ENCODE measurements around the gene LRIG1.

Gene LRIG1

DNA sequence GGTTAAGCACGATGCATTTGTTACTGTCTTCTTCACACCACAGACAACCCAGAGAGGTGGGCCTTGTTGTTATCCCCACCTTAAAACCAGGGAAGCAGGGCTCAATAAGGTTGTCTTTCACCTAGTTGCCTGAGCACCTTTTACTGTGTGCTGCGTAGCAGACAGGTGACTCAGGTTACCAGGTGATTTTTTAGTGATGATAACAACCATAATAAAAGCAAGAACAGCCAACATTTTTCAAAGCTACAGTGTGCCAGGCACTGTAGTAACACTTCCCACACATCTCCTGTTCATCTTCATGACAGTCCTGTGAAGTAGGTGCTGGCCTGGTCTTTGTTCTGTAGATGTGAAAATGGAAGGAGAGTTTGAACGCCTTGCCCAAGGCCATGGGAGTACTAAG is 147.8 kb downstream of the LRIG1 start:
- Histone ChIP-seq H3K36me3 (ENCODE audit: control insufficient read depth in 4 of 4, insufficient read depth in 4 of 4, low read length in 3 of 4) (no peaks in the 10 kb centered on the region), H3K9me3 (ENCODE audit: control extremely low read depth in 1 of 5, control insufficient read depth in 4 of 5, insufficient read depth in 2 of 5, low read depth in 1 of 5, low read length in 4 of 5) (no peaks in the 10 kb centered on the region), H3K27ac (ENCODE audit: insufficient read depth in 1 of 2, low read depth in 1 of 2, low read length in 2 of 2, poor library complexity in 1 of 2, severe bottlenecking in 2 of 2) (no peak overlapping the region), H3K4me3 (ENCODE audit: control insufficient read depth in 1 of 7, extremely low read depth in 1 of 7, insufficient read depth in 4 of 7, low read depth in 2 of 7, low read length in 6 of 7) (no peak overlapping the region), H3K27me3 (replicated peaks in 2 of 5; ENCODE audit: control insufficient read depth in 4 of 5, insufficient read depth in 5 of 5, low read length in 4 of 5) (no peaks in the 10 kb centered on the region), H3K4me1 (ENCODE audit: control extremely low read depth in 1 of 4, control insufficient read depth in 4 of 4, insufficient read depth in 4 of 4, low read length in 3 of 4) (no peaks in the 10 kb centered on the region)
- DNase-seq = no peak
- CTCF ChIA-PET = interaction anchor here (0.6 to 2.1 kb wide), 2 partner anchors 19 to 121 kb away, joined by 4 to 6 read pairs; no protein-coding TSS in a partner anchor
- POLR2A ChIA-PET = no interaction called here
- WGBS (ENCODE audit: insufficient coverage) = 91% methylated on average over 2 of the region's 3 CpGs

DNA sequence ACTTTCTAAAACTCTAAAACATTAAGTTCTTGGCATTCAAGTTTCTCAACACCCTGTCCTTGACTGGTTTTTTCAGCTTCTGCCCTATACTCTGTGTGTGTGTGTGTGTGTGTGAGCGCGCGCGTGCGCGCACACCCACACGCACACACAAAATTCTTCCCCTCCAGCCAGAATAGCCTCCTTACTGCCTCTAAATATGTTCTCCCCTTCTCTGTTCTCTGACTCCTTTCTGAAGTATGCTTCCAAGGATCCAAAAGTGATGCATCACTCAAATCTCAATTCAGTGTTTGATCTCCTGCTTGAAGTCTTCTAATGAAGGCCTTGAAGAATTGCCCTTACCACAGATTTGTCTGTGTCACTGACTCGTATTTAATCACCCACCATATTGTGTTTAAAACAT is 150.2 kb downstream of the LRIG1 start:
- Histone ChIP-seq H3K27ac (ENCODE audit: insufficient read depth in 1 of 2, low read depth in 1 of 2, low read length in 2 of 2, poor library complexity in 1 of 2, severe bottlenecking in 2 of 2) (no peak overlapping the region), H3K36me3 (ENCODE audit: control insufficient read depth in 4 of 4, insufficient read depth in 4 of 4, low read length in 3 of 4) (peaks cover 0 to 11% (median 0%) of the 10 kb centered on the region in 4 experiments), H3K9me3 (ENCODE audit: control extremely low read depth in 1 of 5, control insufficient read depth in 4 of 5, insufficient read depth in 2 of 5, low read depth in 1 of 5, low read length in 4 of 5) (peaks cover 0 to 6% (median 0%) of the 10 kb centered on the region in 5 experiments), H3K4me1 (ENCODE audit: control extremely low read depth in 1 of 4, control insufficient read depth in 4 of 4, insufficient read depth in 4 of 4, low read length in 3 of 4) (no peaks in the 10 kb centered on the region), H3K4me3 (ENCODE audit: control insufficient read depth in 1 of 7, extremely low read depth in 1 of 7, insufficient read depth in 4 of 7, low read depth in 2 of 7, low read length in 6 of 7) (no peak overlapping the region), H3K27me3 (replicated peaks in 2 of 5; ENCODE audit: control insufficient read depth in 4 of 5, insufficient read depth in 5 of 5, low read length in 4 of 5) (no peaks in the 10 kb centered on the region)
- ChIA-PET POLR2A (no interaction called here), CTCF (no interaction called here)
- WGBS (ENCODE audit: insufficient coverage) = no CpG with 5 or more reads among the region's 8 CpGs
- no peak for DNase-seq

DNA sequence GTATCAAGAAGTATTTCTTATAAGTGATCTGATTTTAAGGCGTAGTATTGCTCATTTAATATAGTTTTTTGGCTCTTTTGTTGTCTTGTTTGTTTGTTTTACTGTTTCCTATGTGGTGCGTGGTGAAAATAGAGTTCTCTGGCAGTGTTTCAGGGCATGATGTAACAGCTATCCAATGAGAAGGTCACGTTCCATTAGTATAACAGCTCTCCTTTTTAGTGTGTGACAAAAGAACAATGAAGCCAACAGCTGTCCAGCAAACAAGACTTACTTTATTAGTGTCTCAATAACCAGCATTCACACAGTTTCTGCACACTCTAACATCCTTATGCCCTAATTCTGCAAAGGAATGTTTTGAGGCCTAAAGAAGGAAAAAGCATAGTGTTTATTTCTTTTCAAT is 152.1 kb downstream of the LRIG1 start:
- ChIA-PET POLR2A (interaction anchor here (0.5 kb wide), 1 partner anchor 136 kb away, joined by 5 read pairs; no protein-coding TSS in a partner anchor), CTCF (no interaction called here)
- Histone ChIP-seq H3K36me3 (ENCODE audit: control insufficient read depth in 4 of 4, insufficient read depth in 4 of 4, low read length in 3 of 4) (peaks cover 0 to 11% (median 0%) of the 10 kb centered on the region in 4 experiments), H3K27me3 (replicated peaks in 2 of 5; ENCODE audit: control insufficient read depth in 4 of 5, insufficient read depth in 5 of 5, low read length in 4 of 5) (no peaks in the 10 kb centered on the region), H3K27ac (ENCODE audit: insufficient read depth in 1 of 2, low read depth in 1 of 2, low read length in 2 of 2, poor library complexity in 1 of 2, severe bottlenecking in 2 of 2) (no peak overlapping the region), H3K9me3 (ENCODE audit: control extremely low read depth in 1 of 5, control insufficient read depth in 4 of 5, insufficient read depth in 2 of 5, low read depth in 1 of 5, low read length in 4 of 5) (peaks cover 0 to 6% (median 0%) of the 10 kb centered on the region in 5 experiments), H3K4me3 (ENCODE audit: control insufficient read depth in 1 of 7, extremely low read depth in 1 of 7, insufficient read depth in 4 of 7, low read depth in 2 of 7, low read length in 6 of 7) (no peak overlapping the region), H3K4me1 (ENCODE audit: control extremely low read depth in 1 of 4, control insufficient read depth in 4 of 4, insufficient read depth in 4 of 4, low read length in 3 of 4) (no peaks in the 10 kb centered on the region)
- DNase-seq = no peak
- 100% methylated on average over 1 of the region's 3 CpGs for WGBS (ENCODE audit: insufficient coverage)

DNA sequence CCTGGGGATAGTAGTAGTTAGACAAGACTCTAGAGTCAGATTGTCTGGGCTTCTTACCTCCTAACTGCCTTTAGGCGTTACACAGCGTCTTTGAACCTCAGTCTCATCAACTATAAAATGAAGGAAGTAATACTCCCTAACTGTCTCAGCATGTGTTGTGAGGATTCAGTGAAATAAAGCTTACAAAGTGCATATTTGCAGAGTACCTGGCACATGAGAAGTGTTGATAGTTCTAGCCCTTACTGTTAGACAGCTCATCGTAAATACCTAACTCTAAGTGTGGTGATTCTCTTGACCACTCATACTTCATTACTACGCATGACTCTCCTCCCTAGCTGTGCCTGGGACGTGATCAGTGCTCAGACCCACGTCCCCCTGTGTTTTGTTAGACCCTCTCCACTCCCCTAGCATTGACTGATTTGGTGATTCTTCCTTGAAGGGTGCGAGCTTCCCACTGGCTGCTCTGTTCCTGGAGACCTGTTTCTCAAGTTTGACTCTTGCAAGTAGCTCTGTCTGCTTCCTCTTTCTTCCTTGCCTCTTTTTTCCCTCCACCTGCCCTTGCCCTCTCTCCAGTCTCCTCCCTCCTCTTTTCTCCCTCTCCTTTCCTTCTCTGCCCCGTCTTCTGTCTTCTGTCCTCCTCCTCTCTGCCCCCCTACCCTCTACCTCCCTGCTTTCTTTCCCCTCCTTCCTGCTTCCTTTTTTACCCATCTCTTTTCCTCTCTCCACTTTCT is 155.8 kb downstream of the LRIG1 start:
- Histone ChIP-seq H3K27ac (ENCODE audit: insufficient read depth in 1 of 2, low read depth in 1 of 2, low read length in 2 of 2, poor library complexity in 1 of 2, severe bottlenecking in 2 of 2) (no peak overlapping the region), H3K27me3 (replicated peaks in 2 of 5; ENCODE audit: control insufficient read depth in 4 of 5, insufficient read depth in 5 of 5, low read length in 4 of 5) (no peaks in the 10 kb centered on the region), H3K36me3 (ENCODE audit: control insufficient read depth in 4 of 4, insufficient read depth in 4 of 4, low read length in 3 of 4) (peaks cover 0 to 11% (median 0%) of the 10 kb centered on the region in 4 experiments), H3K4me1 (ENCODE audit: control extremely low read depth in 1 of 4, control insufficient read depth in 4 of 4, insufficient read depth in 4 of 4, low read length in 3 of 4) (no peaks in the 10 kb centered on the region), H3K4me3 (ENCODE audit: control insufficient read depth in 1 of 7, extremely low read depth in 1 of 7, insufficient read depth in 4 of 7, low read depth in 2 of 7, low read length in 6 of 7) (no peak overlapping the region), H3K9me3 (ENCODE audit: control extremely low read depth in 1 of 5, control insufficient read depth in 4 of 5, insufficient read depth in 2 of 5, low read depth in 1 of 5, low read length in 4 of 5) (peaks cover 0 to 10% (median 0%) of the 10 kb centered on the region in 5 experiments)
- ChIA-PET POLR2A (no interaction called here), CTCF (interaction anchor here (2.1 kb wide), 1 partner anchor 9 kb away, joined by 5 read pairs; no protein-coding TSS in a partner anchor)
- DNase-seq = no peak
- WGBS (ENCODE audit: insufficient coverage) = 96% methylated on average over 8 of the region's 8 CpGs

DNA sequence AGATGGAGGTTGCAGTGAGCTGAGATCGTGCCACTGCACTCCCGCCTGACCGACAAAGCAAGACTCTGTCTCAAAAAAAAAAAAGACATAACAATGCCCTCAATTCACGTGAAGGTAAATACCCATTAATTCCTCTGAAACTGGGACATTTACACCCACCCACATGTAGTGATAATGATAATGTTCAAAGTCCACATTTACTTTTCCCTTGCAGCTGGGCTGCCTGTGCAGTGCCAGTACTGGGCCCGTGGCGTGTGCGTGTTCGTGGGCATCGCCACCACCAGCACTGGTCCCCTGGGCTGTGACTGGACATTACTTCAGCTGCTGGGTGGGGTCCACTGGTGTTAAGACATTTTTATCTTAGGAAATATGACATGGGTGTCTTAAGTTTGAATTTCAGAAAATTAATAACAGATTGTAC is 156.4 kb downstream of the LRIG1 start:
- no peak overlapping the region for H3K27ac ChIP-seq (ENCODE audit: insufficient read depth in 1 of 2, low read depth in 1 of 2, low read length in 2 of 2, poor library complexity in 1 of 2, severe bottlenecking in 2 of 2)
- H3K27me3 ChIP-seq (replicated peaks in 2 of 5; ENCODE audit: control insufficient read depth in 4 of 5, insufficient read depth in 5 of 5, low read length in 4 of 5) = no peaks in the 10 kb centered on the region
- no peak for DNase-seq
- POLR2A ChIA-PET = no interaction called here
- CTCF ChIA-PET = interaction anchor here (2.1 kb wide), 1 partner anchor 10 kb away, joined by 5 read pairs; no protein-coding TSS in a partner anchor
- H3K4me1 ChIP-seq (ENCODE audit: control extremely low read depth in 1 of 4, control insufficient read depth in 4 of 4, insufficient read depth in 4 of 4, low read length in 3 of 4) = no peaks in the 10 kb centered on the region
- H3K36me3 ChIP-seq (ENCODE audit: control insufficient read depth in 4 of 4, insufficient read depth in 4 of 4, low read length in 3 of 4) = peaks cover 0 to 11% (median 0%) of the 10 kb centered on the region in 4 experiments
- 100% methylated on average over 3 of the region's 9 CpGs for WGBS (ENCODE audit: insufficient coverage)
- H3K9me3 ChIP-seq (ENCODE audit: control extremely low read depth in 1 of 5, control insufficient read depth in 4 of 5, insufficient read depth in 2 of 5, low read depth in 1 of 5, low read length in 4 of 5) = peaks cover 0 to 10% (median 0%) of the 10 kb centered on the region in 5 experiments
- no peak overlapping the region for H3K4me3 ChIP-seq (ENCODE audit: control insufficient read depth in 1 of 7, extremely low read depth in 1 of 7, insufficient read depth in 4 of 7, low read depth in 2 of 7, low read length in 6 of 7)

DNA sequence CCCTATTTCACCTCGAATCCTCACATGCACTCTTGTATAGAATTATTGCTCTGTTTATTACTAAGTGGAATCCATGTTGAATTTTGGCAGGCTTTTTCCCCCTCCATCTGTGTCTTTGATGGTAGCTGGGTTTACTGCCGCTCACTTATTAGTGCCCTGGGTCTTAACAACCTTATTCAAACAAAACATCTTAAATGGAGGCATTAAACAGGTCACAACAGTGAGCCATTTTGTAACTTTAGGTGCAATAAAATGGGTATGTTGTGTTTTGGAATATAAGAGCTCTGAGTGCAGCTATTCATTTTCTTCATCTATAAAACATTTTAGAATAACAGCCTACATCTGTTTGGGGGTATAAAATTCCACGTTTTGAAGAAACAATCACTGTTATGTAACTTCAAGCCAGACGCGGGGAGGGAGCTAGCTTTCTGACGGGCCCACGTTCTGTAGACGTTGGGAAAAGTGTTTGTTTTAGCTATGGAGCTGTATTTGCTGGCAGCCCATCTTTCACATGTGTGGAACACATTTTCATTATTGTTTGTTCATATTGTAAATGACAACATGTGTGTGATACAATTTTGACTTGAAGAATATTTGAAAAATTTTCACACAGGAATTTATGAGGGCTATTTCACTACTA is 158.0 kb downstream of the LRIG1 start:
- CTCF ChIA-PET = interaction anchor here (1.0 to 2.1 kb wide), 3 partner anchors 12 to 65 kb away, joined by 3 to 5 read pairs (median 3); no protein-coding TSS in a partner anchor
- POLR2A ChIA-PET = no interaction called here
- WGBS (ENCODE audit: insufficient coverage) = 98% methylated on average over 5 of the region's 8 CpGs

DNA sequence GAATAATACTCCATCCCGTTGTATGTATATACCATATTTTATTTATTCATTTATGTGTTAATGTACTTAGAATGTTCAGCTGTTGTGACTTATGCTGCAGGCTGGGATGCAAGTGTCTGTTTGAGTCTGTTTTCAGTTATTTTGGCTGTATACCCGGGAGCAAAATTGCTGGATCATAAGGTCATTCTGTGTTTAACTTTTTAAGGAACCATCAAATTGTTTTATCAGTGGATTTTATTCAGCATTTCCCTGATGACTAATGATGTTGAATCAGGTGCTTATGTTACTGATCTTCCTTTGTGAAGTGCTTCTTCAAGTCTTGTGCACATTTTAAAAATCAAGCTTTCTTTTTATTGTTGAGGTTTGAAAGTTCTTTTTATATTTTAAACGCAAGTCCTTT is 161.9 kb downstream of the LRIG1 start:
- H3K4me1 ChIP-seq (ENCODE audit: control extremely low read depth in 1 of 4, control insufficient read depth in 4 of 4, insufficient read depth in 4 of 4, low read length in 3 of 4) = peaks cover 0 to 9% (median 3%) of the 10 kb centered on the region in 4 experiments
- DNase-seq = no peak
- 100% methylated on average over 1 of the region's 3 CpGs for WGBS (ENCODE audit: insufficient coverage)
- H3K4me3 ChIP-seq (ENCODE audit: control insufficient read depth in 1 of 7, extremely low read depth in 1 of 7, insufficient read depth in 4 of 7, low read depth in 2 of 7, low read length in 6 of 7) = no peak overlapping the region
- H3K27me3 ChIP-seq (replicated peaks in 2 of 5; ENCODE audit: control insufficient read depth in 4 of 5, insufficient read depth in 5 of 5, low read length in 4 of 5) = no peaks in the 10 kb centered on the region
- POLR2A ChIA-PET = no interaction called here
- no peaks in the 10 kb centered on the region for H3K36me3 ChIP-seq (ENCODE audit: control insufficient read depth in 4 of 4, insufficient read depth in 4 of 4, low read length in 3 of 4)
- H3K9me3 ChIP-seq (ENCODE audit: control extremely low read depth in 1 of 5, control insufficient read depth in 4 of 5, insufficient read depth in 2 of 5, low read depth in 1 of 5, low read length in 4 of 5) = peaks cover 0 to 5% (median 0%) of the 10 kb centered on the region in 5 experiments
- CTCF ChIA-PET = no interaction called here
- H3K27ac ChIP-seq (ENCODE audit: insufficient read depth in 1 of 2, low read depth in 1 of 2, low read length in 2 of 2, poor library complexity in 1 of 2, severe bottlenecking in 2 of 2) = no peak overlapping the region

More for the DNA sequence above, 158.0 kb downstream of the LRIG1 start:
- no peak overlapping the region for H3K27ac ChIP-seq (ENCODE audit: insufficient read depth in 1 of 2, low read depth in 1 of 2, low read length in 2 of 2, poor library complexity in 1 of 2, severe bottlenecking in 2 of 2)
- no peak for DNase-seq
- H3K4me1 ChIP-seq (ENCODE audit: control extremely low read depth in 1 of 4, control insufficient read depth in 4 of 4, insufficient read depth in 4 of 4, low read length in 3 of 4) = no peaks in the 10 kb centered on the region
- peaks cover 0 to 11% (median 0%) of the 10 kb centered on the region in 4 experiments for H3K36me3 ChIP-seq (ENCODE audit: control insufficient read depth in 4 of 4, insufficient read depth in 4 of 4, low read length in 3 of 4)
- no peaks in the 10 kb centered on the region for H3K27me3 ChIP-seq (replicated peaks in 2 of 5; ENCODE audit: control insufficient read depth in 4 of 5, insufficient read depth in 5 of 5, low read length in 4 of 5)
- H3K4me3 ChIP-seq (ENCODE audit: control insufficient read depth in 1 of 7, extremely low read depth in 1 of 7, insufficient read depth in 4 of 7, low read depth in 2 of 7, low read length in 6 of 7) = no peak overlapping the region
- H3K9me3 ChIP-seq (ENCODE audit: control extremely low read depth in 1 of 5, control insufficient read depth in 4 of 5, insufficient read depth in 2 of 5, low read depth in 1 of 5, low read length in 4 of 5) = peaks cover 0 to 12% (median 0%) of the 10 kb centered on the region in 5 experiments
